DMS153 treated with DMSO at 0.1 percent for 48 hours (cell line): ENCODE measurements around the gene CACNA1S.

Source experiments
- DNase-seq: peaks from one replicate; lab custom pipeline; 2025; ENCODE audit not compliant: unreplicated experiment; lab: John Stamatoyannopoulos, UW

Gene CACNA1S

GRCh38 chr1:201064806-201065205 lies 47.4 kb downstream of the CACNA1S start:
- DNase-seq, result no peak

GRCh38 chr1:201063145-201063544 lies 49.1 kb downstream of the CACNA1S start:
- DNase-seq, result no peak

- no peak for DNase-seq
These were observed 49.6 kb downstream of the CACNA1S start for GRCh38 chr1:201062511-201063091.

- DNase-seq, result no peak
These were observed 50.3 kb downstream of the CACNA1S start for GRCh38 chr1:201061886-201062285.

GRCh38 chr1:201061049-201061448 lies 51.2 kb downstream of the CACNA1S start:
- DNase-seq, result no peak

GRCh38 chr1:201060586-201060985 lies 51.6 kb downstream of the CACNA1S start:
- DNase-seq, result no peak

- no peak for DNase-seq
These were observed 52.2 kb downstream of the CACNA1S start for GRCh38 chr1:201059871-201060555.

GRCh38 chr1:201059401-201059800 lies 52.8 kb downstream of the CACNA1S start:
- DNase-seq, result no peak

GRCh38 chr1:201054091-201054543 lies 58.1 kb downstream of the CACNA1S start:
- no peak for DNase-seq

GRCh38 chr1:201053155-201053860 lies 58.9 kb downstream of the CACNA1S start:
- DNase-seq, result no peak

- no peak for DNase-seq
These were observed 60.8 kb downstream of the CACNA1S start for GRCh38 chr1:201051399-201051798.

- no peak for DNase-seq
These were observed 61.5 kb downstream of the CACNA1S start for GRCh38 chr1:201050515-201051277.

GRCh38 chr1:201049248-201049831 lies 62.9 kb downstream of the CACNA1S start:
- DNase-seq, result no peak

GRCh38 chr1:201048521-201048920 lies 63.7 kb downstream of the CACNA1S start:
- no peak for DNase-seq

- no peak for DNase-seq
These were observed 68.1 kb downstream of the CACNA1S start for GRCh38 chr1:201044119-201044518.

GRCh38 chr1:201042779-201043461 lies 69.3 kb downstream of the CACNA1S start:
- peak; percentile 88 for DNase-seq

- DNase-seq, result no peak
These were observed 71.2 kb downstream of the CACNA1S start for GRCh38 chr1:201041011-201041410.

GRCh38 chr1:201039876-201040275 lies 72.3 kb downstream of the CACNA1S start:
- no peak for DNase-seq

GRCh38 chr1:201039418-201039817 lies 72.8 kb downstream of the CACNA1S start:
- no peak for DNase-seq

- DNase-seq, result no peak
These were observed 73.9 kb downstream of the CACNA1S start for GRCh38 chr1:201038186-201038876.
